GM12878 (cell line): Measurements from ENCODE around the gene HSBP1. TPM values are rescaled to one million over a fixed set of nuclear protein-coding genes. Genes with fewer than 3 reads are reported as not detected.

Experiments
- ATAC-seq: fragments of 200-7000 bp; cut with Tn5 transposase; 3 replicates; pipeline ENCODE4 v1.9.1; 2020; ENCODE audit warnings: mild to moderate bottlenecking, moderate library complexity
- BruUV-seq: library from RNA; stranded (reverse); fragments of 400-500 nt; replicated peaks from 2 replicates; lab custom pipeline; 2021; lab: Mats Ljungman, UMichigan
- CTCF ChIA-PET: fragments of 300-600 bp; sonication (Branson Sonifier 250); formaldehyde crosslinking; extraction: SDS; loops from one replicate; lab custom pipeline; 2021; ENCODE audit warnings: inconsistent platforms; lab: Yijun Ruan, JAX
- POLR2A ChIA-PET: fragments of 350-600 bp; formaldehyde crosslinking; extraction: SDS; loops from one replicate; lab custom pipeline; 2021; ENCODE audit warnings: inconsistent platforms; lab: Charles Lee
- RAD21 ChIA-PET: fragments of 300-600 bp; sonication (Branson Sonifier 250); formaldehyde crosslinking; loops from one replicate; lab custom pipeline; 2023; ENCODE audit warnings: antibody characterized with exemption; ENCODE audit not compliant: unreplicated experiment; lab: Charles Lee
- SMC1A ChIA-PET: fragments of 300-600 bp; sonication (Branson Sonifier 250); formaldehyde crosslinking; loops from one replicate; lab custom pipeline; 2023; ENCODE audit not compliant: unreplicated experiment, uncharacterized antibody; lab: Charles Lee
- DNase-seq: peaks from one replicate; pipeline ENCODE4 v3.0.0-alpha.2; 2011; ENCODE audit warnings: low read depth, low spot score
- FAIRE-seq: peaks from 3 replicates; lab custom pipeline; 2011; peaks lifted over from hg19 to GRCh38; lab: Jason Lieb, UNC
- H2AFZ ChIP-seq: 2 replicates; pipeline ENCODE4 v1.6.0; 2011; ENCODE audit warnings: low read depth, low read length, control low read depth; ENCODE audit not compliant: control insufficient read depth
- H3K27ac ChIP-seq: 2 replicates; pipeline ENCODE4 v1.5.1; 2011; ENCODE audit warnings: control low read depth; ENCODE audit not compliant: control insufficient read depth, insufficient read depth
- H3K27me3 ChIP-seq, 2 experiments: replicated peaks in 1 of 2; 2 replicates each; pipeline versions ENCODE4 v1.6.0 to v1.6.1; 2011; ENCODE audit warnings: low read length in 1 of 2; ENCODE audit not compliant: control insufficient read depth in 2 of 2, insufficient read depth in 2 of 2
- H3K36me3 ChIP-seq, 2 experiments: 2 replicates each; pipeline ENCODE4 v1.5.1; 2011; ENCODE audit warnings: low read length in 1 of 2; ENCODE audit not compliant: control insufficient read depth in 2 of 2, insufficient read depth in 2 of 2
- H3K4me1 ChIP-seq: 2 replicates; pipeline ENCODE4 v1.6.1; 2011; ENCODE audit warnings: mild to moderate bottlenecking, low read length, moderate library complexity, mixed read lengths; ENCODE audit not compliant: control insufficient read depth, insufficient read depth
- H3K4me2 ChIP-seq: 2 replicates; pipeline ENCODE4 v1.6.0; 2011; ENCODE audit warnings: control low read depth; ENCODE audit not compliant: control insufficient read depth, insufficient read depth
- H3K4me3 ChIP-seq: fragments of 200-600 bp; sonication (generic); 2 replicates; pipeline ENCODE4 v1.5.1; 2016
- H3K79me2 ChIP-seq: 2 replicates; pipeline ENCODE4 v1.6.0; 2011; ENCODE audit warnings: low read length; ENCODE audit not compliant: control insufficient read depth, insufficient read depth
- H3K9ac ChIP-seq: 2 replicates; pipeline ENCODE4 v1.8.0; 2011; ENCODE audit warnings: low read length, control low read depth, mixed read lengths; ENCODE audit not compliant: control insufficient read depth, insufficient read depth
- H3K9me3 ChIP-seq: replicated peaks from 3 replicates; pipeline ENCODE4 v1.5.1; 2011; ENCODE audit warnings: mild to moderate bottlenecking, low read length; ENCODE audit not compliant: control insufficient read depth, insufficient read depth
- H4K20me1 ChIP-seq: 2 replicates; pipeline ENCODE4 v1.6.0; 2011; ENCODE audit not compliant: control insufficient read depth, insufficient read depth
- EGR1 ChIP-seq, 2 experiments: IDR thresholded peaks; 1 replicate in 1 of 2; 2 replicates in 1 of 2; pipeline ENCODE4 v1.6.1; 2011 to 2012; ENCODE audit warnings: low read depth in 2 of 2, low read length in 2 of 2, borderline replicate concordance in 1 of 2, mild to moderate bottlenecking in 1 of 2, moderate library complexity in 1 of 2
- RAD51 ChIP-seq: fragments of 450-650 bp; IDR thresholded peaks from 2 replicates; pipeline ENCODE4 v1.6.1; 2016; ENCODE audit warnings: moderate library complexity, mild to moderate bottlenecking, inconsistent platforms
- RELA ChIP-seq: fragments of 450-650 bp; IDR thresholded peaks from 2 replicates; pipeline ENCODE4 v1.8.0; 2014; ENCODE audit warnings: borderline replicate concordance; ENCODE audit not compliant: partially characterized antibody
- ZNF687 ChIP-seq: fragments of 450-650 bp; IDR thresholded peaks from 2 replicates; pipeline ENCODE4 v1.6.1; 2017; ENCODE audit warnings: mild to moderate bottlenecking, moderate library complexity
- WGBS: methylation state at CpG from one replicate; pipeline ENCODE4 v1.1.6; 2016; ENCODE audit warnings: low lambda C conversion rate; ENCODE audit not compliant: insufficient replicate concordance, insufficient coverage; ENCODE audit errors: missing lambda C conversion rate; 5-methylcytosine and 5-hydroxymethylcytosine counted together
- in situ Hi-C: fragments of 300-500 bp; cut with MboI; formaldehyde crosslinking; loops from 9 replicates; pipeline ENCODE4 v1.14.3; 2018; ENCODE audit warnings: mixed read lengths
- intact Hi-C: fragments of 100-400 bp; cut with micrococcal nuclease; formaldehyde crosslinking; loops from one replicate; pipeline ENCODE4 v1.14.2; 2022; ENCODE audit not compliant: unreplicated experiment
- polyA plus RNA-seq, 11 experiments: library from polyadenylated mRNA; depleted of rRNA in 4 of 11; unstranded in 6 of 11; stranded (reverse) in 5 of 11; fragments of >200 nt; fragmentation: Nextera tagmentation in 4 of 11; fragmentation: Illumina TruSeq in 1 of 11; extraction: Ambion mirVana in 4 of 11; extraction: Trizol in 1 of 11; gene quantifications; 1 replicate in 1 of 11; 2 replicates in 10 of 11; pipeline versions ENCODE4 v1.2.1 to v1.2.3, GENCODE V29; 2011 to 2016; ENCODE audit warnings: inconsistent platforms in 2 of 11, missing spikeins in 2 of 11, low read depth in 1 of 11
- total RNA-seq, 4 experiments: library from RNA; depleted of rRNA in 3 of 4; stranded (reverse); fragments of >200 nt in 3 of 4; fragmentation: Illumina TruSeq in 1 of 4; extraction: Trizol in 1 of 4; gene quantifications; 2 replicates each; pipeline versions ENCODE4 v1.2.1 to v1.2.3, GENCODE V29; 2013 to 2021

HSBP1 gene
- total and polyA plus RNA-seq, 10 of the 15 experiments (the other 5 are each of a cell fraction or from before 2014, with no cell fraction given) = 26.6 to 263 (median 95.7) TPM

- Histone ChIP-seq H3K4me3 (no peak overlapping the region), H3K9me3 (no peaks in the 10 kb centered on the region), H3K4me1 (peaks cover 8% of the 10 kb centered on the region; the same call in 1 of the 2 replicates), H3K27me3 (no peaks in the 10 kb centered on the region; a peak in 1 of 4 replicates), H3K9ac (no peak overlapping the region), H3K27ac (no peak overlapping the region), H2AFZ (no peak overlapping the region), H4K20me1 (peaks cover 3% of the 10 kb centered on the region; the same call in 1 of the 2 replicates), H3K4me2 (no peak overlapping the region), H3K79me2 (peaks cover 15% of the 10 kb centered on the region), H3K36me3 (no peaks in the 10 kb centered on the region)
- BruUV-seq = no TSS peak
- 99% methylated on average over 5 of the region's 5 CpGs for WGBS
- RAD21 ChIA-PET = no interaction called here
- CTCF ChIA-PET = no interaction called here
- DNase-seq = no peak
- no peak for TF ChIP-seq RELA
- no peak for TF ChIP-seq EGR1 (IDR thresholded peaks at IDR 0.05; ENCODE audit: borderline replicate concordance in 1 of 2, low read depth in 2 of 2, low read length in 2 of 2)
- no peak for TF ChIP-seq RAD51
- no peak for TF ChIP-seq ZNF687
- no peak for ATAC-seq
- no peak for FAIRE-seq
- in situ Hi-C loops (no loop called here), intact Hi-C loops (no loop called here)
- SMC1A ChIA-PET = no interaction called here
- POLR2A ChIA-PET = no interaction called here
Measured at GRCh38 chr16:83804366-83804765, 3.4 kb upstream of the HSBP1 start.
